ENCODE measurements around the gene RAPGEF5. TPM values are rescaled to one million over a fixed set of nuclear protein-coding genes. Genes with fewer than 3 reads are reported as not detected.

RAPGEF5 gene
- polyA plus RNA-seq, 1 of the 3 experiments (the other 2 are of a cell fraction), result 1.2 TPM

- Histone ChIP-seq H3K9me3 (no peaks in the 10 kb centered on the region), H3K27ac (ENCODE audit: low read depth in 2 of 2, low read length in 1 of 2) (no peak overlapping the region), H3F3A (replicated peaks; ENCODE audit: insufficient read depth) (no peaks in the 10 kb centered on the region), H3K4me2 (no peak overlapping the region), H3K27me3 (ENCODE audit: insufficient read depth) (no peaks in the 10 kb centered on the region), H3K79me2 (ENCODE audit: insufficient read depth) (no peaks in the 10 kb centered on the region), H2AFZ (ENCODE audit: low read depth) (no peak overlapping the region), H3K4me3 (ENCODE audit: low read depth in 2 of 2, low read length in 1 of 2) (no peak overlapping the region), H3K4me1 (ENCODE audit: control insufficient read depth in 1 of 2, insufficient read depth in 2 of 2, low read depth in 1 of 2, low read length in 1 of 2) (peaks cover 0 to 4% of the 10 kb centered on the region in 2 experiments; a peak in 1 of 4 replicates), H4K20me1 (ENCODE audit: insufficient read depth) (no peaks in the 10 kb centered on the region), H3K9me2 (no peaks in the 10 kb centered on the region), H3K9ac (no peak overlapping the region), H3K36me3 (replicated peaks in 1 of 2; ENCODE audit: control insufficient read depth in 1 of 2, insufficient read depth in 2 of 2, low read length in 1 of 2) (peaks cover 0 to 9% of the 10 kb centered on the region in 2 experiments)
- DNase-seq, result no peak
- POLR2A ChIA-PET, result no interaction called here
- CTCF ChIA-PET, result interaction anchor here (1.3 kb wide), 2 partner anchors 9 to 80 kb away, joined by 3 to 6 read pairs; no protein-coding TSS in a partner anchor
- 75% methylated on average over 6 of the region's 6 CpGs for WGBS (ENCODE audit: low lambda C conversion rate)
- TF ChIP-seq TEAD4 (IDR thresholded peaks at IDR 0.05; ENCODE audit: borderline replicate concordance, insufficient read depth) (no peak), RFX5 (IDR thresholded peaks at IDR 0.05; ENCODE audit: low read length) (no peak), TAF1 (IDR thresholded peaks at IDR 0.05; ENCODE audit: borderline replicate concordance, low read depth, low read length) (no peak), NRF1 (IDR thresholded peaks at IDR 0.05; ENCODE audit: low read depth, low read length) (no peak), FOXM1 (IDR thresholded peaks at IDR 0.05; ENCODE audit: low read depth) (no peak), ZBTB33 (IDR thresholded peaks at IDR 0.05; ENCODE audit: borderline replicate concordance, low read depth) (no peak), RCOR1 (IDR thresholded peaks at IDR 0.05; ENCODE audit: low read length) (no peak), POLR2AphosphoS5 (IDR thresholded peaks at IDR 0.05; ENCODE audit: low read depth, low read length) (no peak), SIN3A (IDR thresholded peaks at IDR 0.05; ENCODE audit: borderline replicate concordance, low read depth, low read length) (no peak), SMC3 (IDR thresholded peaks at IDR 0.05; ENCODE audit: low read depth, low read length) (no peak), JUND (IDR thresholded peaks at IDR 0.05) (no peak), MXI1 (IDR thresholded peaks at IDR 0.05; ENCODE audit: low read depth, low read length) (no peak), PBX3 (IDR thresholded peaks at IDR 0.05) (no peak), EZH2phosphoT487 (IDR thresholded peaks at IDR 0.05; ENCODE audit: borderline replicate concordance, low read depth) (no peak)
- TF ChIP-seq, protein P1, sequence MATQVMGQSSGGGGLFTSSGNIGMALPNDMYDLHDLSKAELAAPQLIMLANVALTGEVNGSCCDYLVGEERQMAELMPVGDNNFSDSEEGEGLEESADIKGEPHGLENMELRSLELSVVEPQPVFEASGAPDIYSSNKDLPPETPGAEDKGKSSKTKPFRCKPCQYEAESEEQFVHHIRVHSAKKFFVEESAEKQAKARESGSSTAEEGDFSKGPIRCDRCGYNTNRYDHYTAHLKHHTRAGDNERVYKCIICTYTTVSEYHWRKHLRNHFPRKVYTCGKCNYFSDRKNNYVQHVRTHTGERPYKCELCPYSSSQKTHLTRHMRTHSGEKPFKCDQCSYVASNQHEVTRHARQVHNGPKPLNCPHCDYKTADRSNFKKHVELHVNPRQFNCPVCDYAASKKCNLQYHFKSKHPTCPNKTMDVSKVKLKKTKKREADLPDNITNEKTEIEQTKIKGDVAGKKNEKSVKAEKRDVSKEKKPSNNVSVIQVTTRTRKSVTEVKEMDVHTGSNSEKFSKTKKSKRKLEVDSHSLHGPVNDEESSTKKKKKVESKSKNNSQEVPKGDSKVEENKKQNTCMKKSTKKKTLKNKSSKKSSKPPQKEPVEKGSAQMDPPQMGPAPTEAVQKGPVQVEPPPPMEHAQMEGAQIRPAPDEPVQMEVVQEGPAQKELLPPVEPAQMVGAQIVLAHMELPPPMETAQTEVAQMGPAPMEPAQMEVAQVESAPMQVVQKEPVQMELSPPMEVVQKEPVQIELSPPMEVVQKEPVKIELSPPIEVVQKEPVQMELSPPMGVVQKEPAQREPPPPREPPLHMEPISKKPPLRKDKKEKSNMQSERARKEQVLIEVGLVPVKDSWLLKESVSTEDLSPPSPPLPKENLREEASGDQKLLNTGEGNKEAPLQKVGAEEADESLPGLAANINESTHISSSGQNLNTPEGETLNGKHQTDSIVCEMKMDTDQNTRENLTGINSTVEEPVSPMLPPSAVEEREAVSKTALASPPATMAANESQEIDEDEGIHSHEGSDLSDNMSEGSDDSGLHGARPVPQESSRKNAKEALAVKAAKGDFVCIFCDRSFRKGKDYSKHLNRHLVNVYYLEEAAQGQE (IDR thresholded peaks at IDR 0.05; ENCODE audit: low read depth, low read length), result no peak
- TF ChIP-seq, protein P2, sequence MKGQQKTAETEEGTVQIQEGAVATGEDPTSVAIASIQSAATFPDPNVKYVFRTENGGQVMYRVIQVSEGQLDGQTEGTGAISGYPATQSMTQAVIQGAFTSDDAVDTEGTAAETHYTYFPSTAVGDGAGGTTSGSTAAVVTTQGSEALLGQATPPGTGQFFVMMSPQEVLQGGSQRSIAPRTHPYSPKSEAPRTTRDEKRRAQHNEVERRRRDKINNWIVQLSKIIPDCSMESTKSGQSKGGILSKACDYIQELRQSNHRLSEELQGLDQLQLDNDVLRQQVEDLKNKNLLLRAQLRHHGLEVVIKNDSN (IDR thresholded peaks at IDR 0.05; ENCODE audit: borderline replicate concordance, low read depth), result no peak
These were observed 167.2 kb downstream of the RAPGEF5 start for GRCh38 chr7:22189741-22190140.
